Melanocyte of skin (primary cell): ENCODE measurements around the gene TNFAIP3. TPM values are rescaled to one million over a fixed set of nuclear protein-coding genes. Genes with fewer than 3 reads are reported as not detected.

Experiments used
- total RNA-seq, 2 donors: library from RNA; depleted of rRNA; stranded (reverse); fragments of >200 nt; gene quantifications; 2 replicates each; pipeline ENCODE4 v1.2.3, GENCODE V29; 2012

The TNFAIP3 gene
- 10 to 100 TPM; 45.0 to 64.0 TPM for total RNA-seq

GRCh38 chr6:137866914-137867684, at the start of gene TNFAIP3:
TNFAIP3 (plus strand) TSS chr6:137867259; CDS start chr6:137871228, 3,969 bp downstream.

Other genes starting within 250 kb of the TNFAIP3 start
- 10 to 100 TPM; 26.2 to 31.3 TPM for gene PERP, start 240.2 kb downstream of the TNFAIP3 start, total RNA-seq